Measurements from ENCODE around the gene ITGB4.

GRCh38 chr17:75806822-75807500 lies 85.7 kb downstream of the ITGB4 start:
- TF ChIP-seq EZH2 (IDR thresholded peaks at IDR 0.05; ENCODE audit: low read depth, unreplicated experiment): no peak
- TF ChIP-seq, protein P1, sequence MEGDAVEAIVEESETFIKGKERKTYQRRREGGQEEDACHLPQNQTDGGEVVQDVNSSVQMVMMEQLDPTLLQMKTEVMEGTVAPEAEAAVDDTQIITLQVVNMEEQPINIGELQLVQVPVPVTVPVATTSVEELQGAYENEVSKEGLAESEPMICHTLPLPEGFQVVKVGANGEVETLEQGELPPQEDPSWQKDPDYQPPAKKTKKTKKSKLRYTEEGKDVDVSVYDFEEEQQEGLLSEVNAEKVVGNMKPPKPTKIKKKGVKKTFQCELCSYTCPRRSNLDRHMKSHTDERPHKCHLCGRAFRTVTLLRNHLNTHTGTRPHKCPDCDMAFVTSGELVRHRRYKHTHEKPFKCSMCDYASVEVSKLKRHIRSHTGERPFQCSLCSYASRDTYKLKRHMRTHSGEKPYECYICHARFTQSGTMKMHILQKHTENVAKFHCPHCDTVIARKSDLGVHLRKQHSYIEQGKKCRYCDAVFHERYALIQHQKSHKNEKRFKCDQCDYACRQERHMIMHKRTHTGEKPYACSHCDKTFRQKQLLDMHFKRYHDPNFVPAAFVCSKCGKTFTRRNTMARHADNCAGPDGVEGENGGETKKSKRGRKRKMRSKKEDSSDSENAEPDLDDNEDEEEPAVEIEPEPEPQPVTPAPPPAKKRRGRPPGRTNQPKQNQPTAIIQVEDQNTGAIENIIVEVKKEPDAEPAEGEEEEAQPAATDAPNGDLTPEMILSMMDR (conservative IDR thresholded peaks at IDR 0.05; ENCODE audit: low read depth in 2 of 2): no peak
- no peak for TF ChIP-seq EZH2phosphoT487 (IDR thresholded peaks at IDR 0.05; ENCODE audit: unreplicated experiment)

All from GM23338 (cell line).